Measurements from ENCODE around the gene PLEKHH3. TPM values are rescaled to one million over a fixed set of nuclear protein-coding genes. Genes with fewer than 3 reads are reported as not detected.

The PLEKHH3 gene
- total RNA-seq, 1 experiment from 2014 or later, result 6.7 TPM

DNA sequence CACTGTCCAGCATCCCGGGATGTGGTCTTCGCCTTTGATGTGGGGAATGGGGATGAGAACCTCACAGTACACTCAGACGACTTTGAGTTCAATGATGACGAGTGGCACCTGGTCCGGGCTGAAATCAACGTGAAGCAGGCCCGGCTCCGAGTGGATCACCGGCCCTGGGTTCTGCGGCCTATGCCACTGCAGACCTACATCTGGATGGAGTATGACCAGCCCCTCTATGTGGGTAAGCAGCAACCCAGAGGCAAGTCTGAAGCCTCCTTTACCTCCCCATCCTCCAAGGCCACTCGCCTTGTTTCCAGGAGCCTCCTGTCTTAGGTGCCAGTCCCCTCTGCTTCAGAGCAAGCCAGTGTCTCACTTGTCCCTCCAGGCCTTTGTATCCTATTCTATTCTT lies 15.7 kb upstream of the PLEKHH3 start:
- Histone ChIP-seq H4K20me1 (ENCODE audit: insufficient read depth, low read depth, low read length) (no peaks in the 10 kb centered on the region), H3K9ac (ENCODE audit: low read length) (no peak overlapping the region), H3K27me3 (ENCODE audit: low read length) (no peaks in the 10 kb centered on the region), H3K9me2 (replicated peaks; ENCODE audit: insufficient read depth, low read length) (no peaks in the 10 kb centered on the region), H3K27ac (ENCODE audit: low read length) (no peak overlapping the region), H3K9me3 (ENCODE audit: low read length) (no peaks in the 10 kb centered on the region), H2AFZ (ENCODE audit: low read length) (no peak overlapping the region), H3K79me2 (ENCODE audit: low read length) (no peaks in the 10 kb centered on the region), H3K4me3 (ENCODE audit: low read length) (no peak overlapping the region), H3K4me1 (ENCODE audit: low read length) (no peaks in the 10 kb centered on the region), H3K4me2 (ENCODE audit: low read depth, low read length, poor library complexity, severe bottlenecking) (no peak overlapping the region), H3K36me3 (ENCODE audit: insufficient read depth, low read length) (no peaks in the 10 kb centered on the region)
- DNase-seq, result no peak

DNA sequence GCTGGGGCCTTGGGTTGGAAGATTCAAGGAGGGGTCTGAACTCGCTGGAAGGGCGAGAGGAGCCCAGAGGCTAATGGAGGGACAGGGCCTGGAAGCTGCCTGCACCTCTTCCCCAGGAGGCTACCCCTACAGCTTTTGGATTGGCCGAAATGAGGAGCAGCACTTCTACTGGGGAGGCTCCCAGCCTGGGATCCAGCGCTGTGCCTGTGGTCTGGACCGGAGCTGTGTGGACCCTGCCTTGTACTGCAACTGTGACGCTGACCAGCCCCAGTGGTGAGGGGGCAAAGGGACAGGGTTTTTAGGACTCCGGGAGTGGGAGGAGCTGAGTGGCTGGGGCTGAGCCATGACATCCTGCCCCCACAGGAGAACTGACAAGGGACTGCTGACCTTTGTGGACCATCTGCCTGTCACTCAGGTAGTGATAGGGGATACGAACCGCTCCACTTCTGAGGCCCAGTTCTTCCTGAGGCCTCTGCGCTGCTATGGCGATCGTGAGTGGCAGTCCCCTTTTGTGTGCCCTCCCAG lies 14.3 kb upstream of the PLEKHH3 start:
- Histone ChIP-seq H3K4me1 (ENCODE audit: low read length) (no peaks in the 10 kb centered on the region), H4K20me1 (ENCODE audit: insufficient read depth, low read depth, low read length) (no peaks in the 10 kb centered on the region), H3K4me3 (ENCODE audit: low read length) (no peak overlapping the region), H3K9ac (ENCODE audit: low read length) (no peak overlapping the region), H3K27ac (ENCODE audit: low read length) (no peak overlapping the region), H3K4me2 (ENCODE audit: low read depth, low read length, poor library complexity, severe bottlenecking) (no peak overlapping the region), H3K36me3 (ENCODE audit: insufficient read depth, low read length) (no peaks in the 10 kb centered on the region), H3K79me2 (ENCODE audit: low read length) (no peaks in the 10 kb centered on the region), H3K9me3 (ENCODE audit: low read length) (no peaks in the 10 kb centered on the region), H2AFZ (ENCODE audit: low read length) (no peak overlapping the region), H3K9me2 (replicated peaks; ENCODE audit: insufficient read depth, low read length) (no peaks in the 10 kb centered on the region), H3K27me3 (ENCODE audit: low read length) (no peaks in the 10 kb centered on the region)
- DNase-seq, result no peak

DNA sequence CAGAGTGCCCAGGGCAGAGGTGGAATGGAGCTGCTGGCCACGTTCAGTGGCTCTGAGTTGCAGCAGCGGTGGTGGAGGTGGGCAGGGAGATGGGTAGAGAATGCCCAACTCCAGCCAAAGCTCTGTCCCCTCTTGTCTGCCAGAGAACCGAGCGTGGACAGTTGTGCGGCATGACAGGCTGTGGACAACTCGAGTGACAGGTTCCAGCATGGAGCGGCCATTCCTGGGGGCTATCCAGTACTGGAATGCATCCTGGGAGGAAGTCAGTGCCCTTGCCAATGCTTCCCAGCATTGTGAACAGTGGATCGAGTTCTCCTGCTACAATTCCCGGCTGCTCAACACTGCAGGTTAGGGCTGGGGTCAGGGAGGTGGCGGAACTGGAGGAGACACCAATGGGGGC lies 13.8 kb upstream of the PLEKHH3 start:
- Histone ChIP-seq H3K4me2 (ENCODE audit: low read depth, low read length, poor library complexity, severe bottlenecking) (no peak overlapping the region), H2AFZ (ENCODE audit: low read length) (no peak overlapping the region), H3K4me3 (ENCODE audit: low read length) (no peak overlapping the region), H3K36me3 (ENCODE audit: insufficient read depth, low read length) (no peaks in the 10 kb centered on the region), H3K27me3 (ENCODE audit: low read length) (no peaks in the 10 kb centered on the region), H3K9me3 (ENCODE audit: low read length) (no peaks in the 10 kb centered on the region), H3K9ac (ENCODE audit: low read length) (no peak overlapping the region), H3K27ac (ENCODE audit: low read length) (no peak overlapping the region), H3K79me2 (ENCODE audit: low read length) (no peaks in the 10 kb centered on the region), H3K9me2 (replicated peaks; ENCODE audit: insufficient read depth, low read length) (no peaks in the 10 kb centered on the region), H3K4me1 (ENCODE audit: low read length) (no peaks in the 10 kb centered on the region), H4K20me1 (ENCODE audit: insufficient read depth, low read depth, low read length) (no peaks in the 10 kb centered on the region)
- no peak for DNase-seq

DNA sequence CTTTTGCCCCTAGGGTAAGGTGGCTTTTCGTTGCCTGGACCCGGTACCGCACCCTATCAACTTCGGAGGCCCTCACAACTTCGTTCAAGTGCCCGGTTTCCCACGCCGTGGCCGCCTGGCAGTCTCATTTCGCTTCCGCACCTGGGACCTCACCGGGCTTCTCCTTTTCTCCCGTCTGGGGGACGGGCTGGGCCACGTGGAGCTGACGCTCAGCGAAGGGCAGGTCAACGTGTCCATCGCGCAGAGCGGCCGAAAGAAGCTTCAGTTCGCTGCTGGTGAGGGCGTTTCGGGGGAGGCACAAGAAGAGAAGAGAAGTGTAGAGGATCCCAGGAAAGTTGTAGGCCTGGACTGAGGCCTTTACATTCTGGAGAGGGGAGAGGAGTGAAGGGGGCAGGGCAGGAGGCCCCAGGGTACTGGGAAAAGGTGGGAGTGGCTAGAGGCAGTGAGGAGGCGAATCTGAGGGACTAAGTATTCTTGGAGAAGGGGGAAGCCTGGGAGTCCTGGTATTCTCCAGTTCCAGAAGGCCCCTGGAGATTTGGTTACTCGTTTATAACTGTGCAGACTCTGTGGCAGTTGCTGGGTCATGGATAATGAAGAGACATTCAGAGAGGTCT lies 11.0 kb upstream of the PLEKHH3 start:
- H4K20me1 ChIP-seq (ENCODE audit: insufficient read depth, low read depth, low read length), result no peaks in the 10 kb centered on the region
- H3K9ac ChIP-seq (ENCODE audit: low read length), result no peak overlapping the region
- no peaks in the 10 kb centered on the region for H3K4me1 ChIP-seq (ENCODE audit: low read length)

DNA sequence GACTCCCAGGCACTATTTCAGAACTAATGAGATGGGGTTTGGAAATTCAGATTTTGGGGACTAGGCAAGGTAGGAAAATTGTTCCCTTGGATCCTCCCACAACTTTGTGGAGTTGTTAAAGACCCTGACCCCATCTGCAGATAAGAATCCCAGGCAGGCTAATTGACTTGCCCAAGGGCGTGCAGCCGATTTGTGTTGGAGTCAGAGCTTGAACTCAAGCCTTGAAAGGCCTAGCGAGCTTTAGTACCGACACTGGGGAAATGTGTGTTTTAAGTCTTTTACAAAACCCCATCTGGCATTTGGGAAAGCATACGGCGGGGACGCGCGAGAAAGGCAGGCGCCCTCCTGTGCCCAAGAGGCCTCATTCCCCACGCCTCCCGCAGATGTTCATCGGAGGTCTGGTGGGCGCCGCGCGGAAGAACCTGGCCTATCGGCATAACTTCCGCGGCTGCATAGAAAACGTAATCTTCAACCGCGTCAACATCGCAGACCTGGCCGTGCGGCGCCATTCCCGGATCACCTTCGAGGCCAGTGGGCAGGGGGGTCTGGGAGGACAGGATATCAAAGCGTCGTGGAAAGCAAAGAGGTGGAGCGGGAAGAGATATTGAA lies 9.8 kb upstream of the PLEKHH3 start:
- no peaks in the 10 kb centered on the region for H3K36me3 ChIP-seq (ENCODE audit: insufficient read depth, low read length)
- no peak for DNase-seq
- H2AFZ ChIP-seq (ENCODE audit: low read length), result no peak overlapping the region
- H3K4me3 ChIP-seq (ENCODE audit: low read length), result no peak overlapping the region
- no peaks in the 10 kb centered on the region for H3K4me1 ChIP-seq (ENCODE audit: low read length)
- no peaks in the 10 kb centered on the region for H3K9me3 ChIP-seq (ENCODE audit: low read length)
- H4K20me1 ChIP-seq (ENCODE audit: insufficient read depth, low read depth, low read length), result no peaks in the 10 kb centered on the region
- no peaks in the 10 kb centered on the region for H3K9me2 ChIP-seq (replicated peaks; ENCODE audit: insufficient read depth, low read length)
- H3K79me2 ChIP-seq (ENCODE audit: low read length), result no peaks in the 10 kb centered on the region
- H3K4me2 ChIP-seq (ENCODE audit: low read depth, low read length, poor library complexity, severe bottlenecking), result no peak overlapping the region
- H3K9ac ChIP-seq (ENCODE audit: low read length), result no peak overlapping the region
- H3K27ac ChIP-seq (ENCODE audit: low read length), result no peak overlapping the region
- H3K27me3 ChIP-seq (ENCODE audit: low read length), result no peaks in the 10 kb centered on the region

More for the DNA sequence above, 11.0 kb upstream of the PLEKHH3 start:
- Histone ChIP-seq H3K36me3 (ENCODE audit: insufficient read depth, low read length) (no peaks in the 10 kb centered on the region), H2AFZ (ENCODE audit: low read length) (no peak overlapping the region), H3K4me2 (ENCODE audit: low read depth, low read length, poor library complexity, severe bottlenecking) (no peak overlapping the region), H3K27me3 (ENCODE audit: low read length) (no peaks in the 10 kb centered on the region), H3K79me2 (ENCODE audit: low read length) (no peaks in the 10 kb centered on the region), H3K4me3 (ENCODE audit: low read length) (no peak overlapping the region), H3K9me2 (replicated peaks; ENCODE audit: insufficient read depth, low read length) (no peaks in the 10 kb centered on the region), H3K27ac (ENCODE audit: low read length) (no peak overlapping the region), H3K9me3 (ENCODE audit: low read length) (no peaks in the 10 kb centered on the region)
- DNase-seq, result no peak

DNA sequence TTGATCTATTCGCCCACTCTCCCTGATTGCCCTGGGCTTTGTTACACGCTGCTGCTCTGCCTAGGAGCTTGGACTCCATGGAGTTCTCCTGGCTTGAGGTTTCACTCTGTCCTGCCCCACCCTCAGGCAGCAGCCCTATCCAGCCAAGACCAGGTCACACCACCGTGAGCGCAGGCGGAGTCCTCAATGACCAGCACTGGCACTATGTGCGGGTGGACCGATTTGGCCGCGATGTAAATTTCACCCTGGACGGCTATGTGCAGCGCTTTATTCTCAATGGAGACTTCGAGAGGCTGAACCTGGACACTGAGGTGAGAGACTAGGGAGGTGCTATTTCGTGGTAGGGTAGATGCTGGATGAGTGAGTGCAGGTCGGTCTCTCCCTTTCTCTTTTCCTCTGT lies 9.0 kb upstream of the PLEKHH3 start:
- Histone ChIP-seq H3K4me1 (ENCODE audit: low read length) (no peaks in the 10 kb centered on the region), H2AFZ (ENCODE audit: low read length) (no peak overlapping the region), H3K36me3 (ENCODE audit: insufficient read depth, low read length) (no peaks in the 10 kb centered on the region), H3K27ac (ENCODE audit: low read length) (no peak overlapping the region), H3K9me2 (replicated peaks; ENCODE audit: insufficient read depth, low read length) (no peaks in the 10 kb centered on the region), H3K27me3 (ENCODE audit: low read length) (no peaks in the 10 kb centered on the region), H3K9me3 (ENCODE audit: low read length) (no peaks in the 10 kb centered on the region), H3K79me2 (ENCODE audit: low read length) (no peaks in the 10 kb centered on the region), H3K4me2 (ENCODE audit: low read depth, low read length, poor library complexity, severe bottlenecking) (no peak overlapping the region), H4K20me1 (ENCODE audit: insufficient read depth, low read depth, low read length) (no peaks in the 10 kb centered on the region), H3K4me3 (ENCODE audit: low read length) (no peak overlapping the region), H3K9ac (ENCODE audit: low read length) (no peak overlapping the region)
- no peak for DNase-seq

DNA sequence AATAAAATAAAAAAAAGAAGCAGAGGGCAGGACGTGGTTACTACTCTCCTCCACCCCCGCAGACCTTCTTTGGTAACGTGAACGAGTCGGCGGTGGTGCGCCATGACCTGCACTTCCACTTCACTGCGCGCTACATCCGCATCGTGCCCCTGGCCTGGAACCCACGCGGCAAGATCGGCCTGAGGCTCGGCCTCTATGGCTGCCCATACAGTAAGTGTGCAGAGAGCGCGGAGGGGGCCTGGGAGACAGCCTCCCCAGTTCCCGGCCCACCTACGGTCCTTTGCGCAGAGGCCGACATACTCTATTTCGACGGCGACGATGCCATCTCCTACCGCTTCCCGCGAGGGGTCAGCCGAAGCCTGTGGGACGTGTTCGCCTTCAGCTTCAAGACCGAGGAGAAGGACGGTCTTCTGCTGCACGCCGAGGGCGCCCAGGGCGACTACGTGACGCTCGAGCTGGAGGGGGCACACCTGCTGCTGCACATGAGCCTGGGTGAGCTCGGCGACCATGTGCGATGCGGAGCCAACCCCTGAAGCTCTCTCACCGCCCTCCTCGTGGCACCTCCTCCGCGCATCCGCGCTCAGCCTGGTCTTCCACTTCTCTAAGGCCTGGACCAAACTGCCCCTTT lies 8.2 kb upstream of the PLEKHH3 start:
- H3K4me1 ChIP-seq (ENCODE audit: low read length), result peaks cover 5% of the 10 kb centered on the region

DNA sequence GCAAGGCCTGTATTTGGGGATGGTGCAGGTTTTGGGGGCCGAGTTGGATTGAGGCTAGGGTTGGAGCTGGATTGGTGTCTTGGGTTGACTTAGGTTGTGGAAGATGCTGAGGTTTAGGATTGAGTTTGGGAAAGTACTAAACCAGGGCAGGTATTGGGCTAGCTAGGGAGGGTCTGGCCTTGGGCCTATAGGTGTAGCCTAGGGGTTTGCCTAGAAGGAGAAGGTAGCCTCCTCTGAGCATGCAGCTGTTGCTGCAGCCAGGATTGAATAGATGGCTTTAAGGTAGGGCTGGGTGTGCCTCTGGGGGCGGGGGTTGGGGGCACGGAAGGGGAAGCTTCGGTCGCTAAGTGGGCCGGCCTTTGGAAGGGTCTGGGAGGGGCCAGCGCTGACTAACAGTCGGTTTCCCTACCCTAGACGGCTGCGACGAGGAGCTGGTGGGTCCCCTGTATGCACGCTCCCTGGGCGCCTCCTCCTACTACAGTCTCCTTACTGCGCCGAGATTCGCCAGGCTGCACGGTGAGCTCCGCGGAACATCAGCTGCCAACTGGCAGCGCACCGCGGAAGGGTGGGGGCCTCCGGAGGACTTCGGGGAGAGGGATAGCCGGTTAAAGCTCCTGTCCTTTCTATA lies 6.7 kb upstream of the PLEKHH3 start:
- no peaks in the 10 kb centered on the region for H3K9me2 ChIP-seq (replicated peaks; ENCODE audit: insufficient read depth, low read length)
- no peaks in the 10 kb centered on the region for H3K36me3 ChIP-seq (ENCODE audit: insufficient read depth, low read length)
- H4K20me1 ChIP-seq (ENCODE audit: insufficient read depth, low read depth, low read length), result no peaks in the 10 kb centered on the region
- H3K27ac ChIP-seq (ENCODE audit: low read length), result no peak overlapping the region
- H3K4me3 ChIP-seq (ENCODE audit: low read length), result no peak overlapping the region
- no peaks in the 10 kb centered on the region for H3K27me3 ChIP-seq (ENCODE audit: low read length)
- H2AFZ ChIP-seq (ENCODE audit: low read length), result no peak overlapping the region
- H3K9ac ChIP-seq (ENCODE audit: low read length), result no peak overlapping the region
- no peak for DNase-seq
- no peaks in the 10 kb centered on the region for H3K79me2 ChIP-seq (ENCODE audit: low read length)
- peaks cover 20% of the 10 kb centered on the region for H3K4me1 ChIP-seq (ENCODE audit: low read length)
- H3K9me3 ChIP-seq (ENCODE audit: low read length), result no peaks in the 10 kb centered on the region
- no peak overlapping the region for H3K4me2 ChIP-seq (ENCODE audit: low read depth, low read length, poor library complexity, severe bottlenecking)

More for the DNA sequence above, 8.2 kb upstream of the PLEKHH3 start:
- no peak overlapping the region for H3K4me3 ChIP-seq (ENCODE audit: low read length)
- no peak overlapping the region for H3K9ac ChIP-seq (ENCODE audit: low read length)
- H4K20me1 ChIP-seq (ENCODE audit: insufficient read depth, low read depth, low read length), result no peaks in the 10 kb centered on the region
- no peak overlapping the region for H3K4me2 ChIP-seq (ENCODE audit: low read depth, low read length, poor library complexity, severe bottlenecking)
- no peak overlapping the region for H2AFZ ChIP-seq (ENCODE audit: low read length)
- H3K9me3 ChIP-seq (ENCODE audit: low read length), result no peaks in the 10 kb centered on the region
- no peaks in the 10 kb centered on the region for H3K79me2 ChIP-seq (ENCODE audit: low read length)
- DNase-seq, result no peak
- H3K27me3 ChIP-seq (ENCODE audit: low read length), result no peaks in the 10 kb centered on the region
- no peaks in the 10 kb centered on the region for H3K36me3 ChIP-seq (ENCODE audit: insufficient read depth, low read length)
- no peaks in the 10 kb centered on the region for H3K9me2 ChIP-seq (replicated peaks; ENCODE audit: insufficient read depth, low read length)
- no peak overlapping the region for H3K27ac ChIP-seq (ENCODE audit: low read length)
